Effector memory CD4-positive, alpha-beta T cell (primary cell): ENCODE results near the gene OR14A16.

ENCODE experiments used
- DNase-seq, 3 donors: peaks; one replicate each; pipeline ENCODE4 v3.0.0-alpha.2; 2020
- H3K27ac ChIP-seq: 2 replicates; pipeline ENCODE4 v1.7.0; 2013; ENCODE audit warnings: mild to moderate bottlenecking, low read length, moderate library complexity; ENCODE audit not compliant: insufficient read depth, poor library complexity, severe bottlenecking
- H3K27me3 ChIP-seq: replicated peaks from 2 replicates; pipeline ENCODE4 v1.7.0; 2013; ENCODE audit warnings: mild to moderate bottlenecking, low read length; ENCODE audit not compliant: insufficient read depth, control insufficient read depth, poor library complexity, severe bottlenecking
- H3K36me3 ChIP-seq: 2 replicates; pipeline ENCODE4 v1.7.0; 2013; ENCODE audit warnings: mild to moderate bottlenecking, low read length, moderate library complexity; ENCODE audit not compliant: control insufficient read depth, insufficient read depth
- H3K4me1 ChIP-seq: 2 replicates; pipeline ENCODE4 v1.7.0; 2013; ENCODE audit warnings: low read length, mild to moderate bottlenecking; ENCODE audit not compliant: control insufficient read depth, insufficient read depth, poor library complexity, severe bottlenecking
- H3K4me3 ChIP-seq: 2 replicates; pipeline ENCODE4 v1.7.0; 2013; ENCODE audit warnings: low read length, low read depth, mild to moderate bottlenecking; ENCODE audit not compliant: insufficient read depth, poor library complexity, severe bottlenecking
- H3K9me3 ChIP-seq: 2 replicates; pipeline ENCODE4 v1.7.0; 2013; ENCODE audit warnings: mild to moderate bottlenecking, low read length, moderate library complexity; ENCODE audit not compliant: control insufficient read depth

OR14A16 gene

DNA sequence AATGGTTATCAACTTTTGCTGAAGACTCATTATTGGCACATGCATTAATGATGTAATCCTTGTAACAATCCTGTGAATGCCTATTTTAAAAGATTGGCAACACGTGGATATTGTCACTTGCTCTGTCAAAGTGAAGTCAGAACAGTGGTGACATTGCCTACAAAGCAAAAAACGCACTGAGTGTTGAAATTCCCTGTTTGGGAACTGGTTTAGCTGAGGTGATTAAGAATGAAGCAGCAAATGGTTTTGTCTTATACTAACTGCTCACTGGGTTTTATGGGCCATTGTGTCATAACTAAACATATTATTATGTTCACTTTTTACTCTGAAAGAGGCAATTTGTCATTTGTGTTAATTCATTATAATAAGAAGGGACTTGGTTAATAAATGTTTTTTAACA is 11.3 kb downstream of the OR14A16 start:
- H3K27ac ChIP-seq, result no peak overlapping the region
- H3K4me3 ChIP-seq, result no peak overlapping the region
- no peaks in the 10 kb centered on the region for H3K27me3 ChIP-seq
- H3K4me1 ChIP-seq, result no peaks in the 10 kb centered on the region
- no peaks in the 10 kb centered on the region for H3K9me3 ChIP-seq
- no peak for DNase-seq
- H3K36me3 ChIP-seq, result no peaks in the 10 kb centered on the region

DNA sequence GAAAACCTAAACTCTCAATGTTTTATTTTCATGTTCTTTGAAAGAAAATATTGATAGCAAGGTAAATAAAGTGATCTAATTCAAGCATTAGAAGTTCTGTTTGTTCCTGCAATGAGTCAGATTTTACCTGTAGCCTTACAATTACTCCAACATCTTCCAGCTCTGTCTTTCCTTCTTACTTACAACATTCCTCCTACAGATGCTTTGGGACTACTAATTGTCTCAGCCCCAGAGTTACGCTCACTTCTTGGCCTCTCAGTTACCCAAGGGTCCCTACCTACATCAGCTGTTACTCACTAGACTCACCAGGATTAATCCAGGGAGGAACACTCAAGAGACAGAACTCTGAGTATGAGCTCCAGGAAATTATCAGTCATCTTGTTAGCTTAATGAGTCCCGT is 26.4 kb downstream of the OR14A16 start:
- no peaks in the 10 kb centered on the region for H3K9me3 ChIP-seq
- no peak overlapping the region for H3K27ac ChIP-seq
- no peak overlapping the region for H3K4me3 ChIP-seq
- no peak for DNase-seq
- no peaks in the 10 kb centered on the region for H3K27me3 ChIP-seq
- H3K4me1 ChIP-seq, result no peaks in the 10 kb centered on the region
- no peaks in the 10 kb centered on the region for H3K36me3 ChIP-seq

GRCh38 chr1:247769603-247770002 is 54.3 kb downstream of the OR14A16 start:
- no peaks in the 10 kb centered on the region for H3K9me3 ChIP-seq
- no peaks in the 10 kb centered on the region for H3K27me3 ChIP-seq
- no peak overlapping the region for H3K27ac ChIP-seq
- H3K36me3 ChIP-seq, result no peaks in the 10 kb centered on the region
- no peak overlapping the region for H3K4me3 ChIP-seq
- no peaks in the 10 kb centered on the region for H3K4me1 ChIP-seq
- no peak for DNase-seq
